Stimulated activated effector memory CD8-positive, alpha-beta T cell treated with anti-CD3 and anti-CD28 coated beads, Interleukin-12 subunit alpha, Interleukin-12 subunit beta, amount 100 ng/mL, for 72 hours (primary cell): ENCODE data around the gene RGCC.
A peak's percentile ranks its signal among the peaks of the same experiment; 100 is the strongest.
"Not testable (repeated sequence)": the region's sequence is repeated elsewhere in the genome, so short reads cannot be mapped to it uniquely, and the experiment has no call there.

ENCODE experiments used
- ATAC-seq: fragments of 150-1000 bp; cut with Tn5 transposase; 2 replicates; pipeline ENCODE4 v1.10.0; 2021
- DNase-seq, 2 donors: peaks; one replicate each; pipeline ENCODE4 v3.0.0; 2021 to 2022; ENCODE audit warnings: low spot score in 2 of 2
- H3K27ac Mint-ChIP-seq: one replicate; pipeline ENCODE4 v1.8.0; 2022; ENCODE audit warnings: mild to moderate bottlenecking, mixed read lengths
- H3K36me3 Mint-ChIP-seq: one replicate; pipeline ENCODE4 v1.8.0; 2022; ENCODE audit warnings: mild to moderate bottlenecking, mixed read lengths
- H3K4me1 Mint-ChIP-seq: one replicate; pipeline ENCODE4 v1.8.0; 2022; ENCODE audit warnings: mixed read lengths
- H3K4me3 Mint-ChIP-seq: one replicate; pipeline ENCODE4 v1.8.0; 2022; ENCODE audit warnings: mild to moderate bottlenecking, mixed read lengths
- H3K9me3 Mint-ChIP-seq: one replicate; pipeline ENCODE4 v1.8.0; 2022; ENCODE audit warnings: mixed read lengths

RGCC gene

GRCh38 chr13:41456768-41457588 is at the start of gene RGCC:
Gene RGCC, plus strand, starts transcription at chr13:41457550. Its CDS starts 158 bp downstream, at chr13:41457708.
- ATAC-seq (peak; percentile 89), DNase-seq (peak; percentile 91 to 94)
- H3K4me3 Mint-ChIP-seq, result peak within 1 kb of the TSS; percentile 73
- H3K9me3 Mint-ChIP-seq, result no peaks in the 10 kb centered on the region
- peaks cover 46% of the 10 kb centered on the region for H3K36me3 Mint-ChIP-seq
- peaks cover 51% of the 10 kb centered on the region for H3K4me1 Mint-ChIP-seq
- H3K27ac Mint-ChIP-seq, result peak within 1 kb of the TSS; percentile 93

- DNase-seq (no peak), ATAC-seq (no peak)
- Mint-ChIP-seq H3K4me1 (no peaks in the 10 kb centered on the region), H3K9me3 (no peaks in the 10 kb centered on the region), H3K36me3 (no peaks in the 10 kb centered on the region), H3K4me3 (no peak overlapping the region), H3K27ac (no peak overlapping the region)
These were observed 49.2 kb upstream of the RGCC start for GRCh38 chr13:41408121-41408520.

- H3K9me3 Mint-ChIP-seq, result no peaks in the 10 kb centered on the region
- H3K27ac Mint-ChIP-seq, result no peak overlapping the region
- peak in 1 of 2 donors; percentile 12 for DNase-seq
- H3K36me3 Mint-ChIP-seq, result no peaks in the 10 kb centered on the region
- ATAC-seq, result no peak
- H3K4me3 Mint-ChIP-seq, result no peak overlapping the region
- no peaks in the 10 kb centered on the region for H3K4me1 Mint-ChIP-seq
These were observed 48.6 kb upstream of the RGCC start for GRCh38 chr13:41408746-41409145.

- no peak overlapping the region for H3K27ac Mint-ChIP-seq
- ATAC-seq, result no peak
These were observed 47.7 kb upstream of the RGCC start for GRCh38 chr13:41409611-41410010.

GRCh38 chr13:41411060-41411459 is 46.3 kb upstream of the RGCC start:
- Mint-ChIP-seq H3K4me3 (no peak overlapping the region), H3K36me3 (no peaks in the 10 kb centered on the region), H3K27ac (no peak overlapping the region), H3K9me3 (no peaks in the 10 kb centered on the region), H3K4me1 (no peaks in the 10 kb centered on the region)
- DNase-seq (no peak), ATAC-seq (no peak)

More at GRCh38 chr13:41409611-41410010, 47.7 kb upstream of the RGCC start:
- H3K36me3 Mint-ChIP-seq, result no peaks in the 10 kb centered on the region
- H3K9me3 Mint-ChIP-seq, result no peaks in the 10 kb centered on the region
- DNase-seq, result no peak
- H3K4me1 Mint-ChIP-seq, result no peaks in the 10 kb centered on the region
- H3K4me3 Mint-ChIP-seq, result no peak overlapping the region

- DNase-seq (peak in 1 of 2 donors; percentile 48), ATAC-seq (peak; percentile 58)
- Mint-ChIP-seq H3K27ac (no peak overlapping the region), H3K9me3 (no peaks in the 10 kb centered on the region), H3K36me3 (no peaks in the 10 kb centered on the region), H3K4me3 (no peak overlapping the region), H3K4me1 (no peaks in the 10 kb centered on the region)
These were observed 45.8 kb upstream of the RGCC start for GRCh38 chr13:41411522-41411921.

GRCh38 chr13:41413872-41414271 is 43.5 kb upstream of the RGCC start:
- no peaks in the 10 kb centered on the region for H3K4me1 Mint-ChIP-seq
- peak in 1 of 2 donors; percentile 22 for DNase-seq
- H3K27ac Mint-ChIP-seq, result no peak overlapping the region
- no peaks in the 10 kb centered on the region for H3K9me3 Mint-ChIP-seq
- no peak overlapping the region for H3K4me3 Mint-ChIP-seq
- ATAC-seq, result no peak
- no peaks in the 10 kb centered on the region for H3K36me3 Mint-ChIP-seq

GRCh38 chr13:41416276-41416675 is 41.1 kb upstream of the RGCC start:
- DNase-seq (no peak), ATAC-seq (no peak)
- Mint-ChIP-seq H3K4me1 (no peaks in the 10 kb centered on the region), H3K9me3 (no peaks in the 10 kb centered on the region), H3K36me3 (no peaks in the 10 kb centered on the region), H3K4me3 (no peak overlapping the region), H3K27ac (no peak overlapping the region)

- H3K36me3 Mint-ChIP-seq, result no peaks in the 10 kb centered on the region
- DNase-seq, result no peak
- no peaks in the 10 kb centered on the region for H3K9me3 Mint-ChIP-seq
- H3K27ac Mint-ChIP-seq, result no peak overlapping the region
- no peak for ATAC-seq
- no peaks in the 10 kb centered on the region for H3K4me1 Mint-ChIP-seq
- no peak overlapping the region for H3K4me3 Mint-ChIP-seq
These were observed 39.3 kb upstream of the RGCC start for GRCh38 chr13:41418027-41418426.

- no peak overlapping the region for H3K4me3 Mint-ChIP-seq
- H3K4me1 Mint-ChIP-seq, result no peaks in the 10 kb centered on the region
- H3K27ac Mint-ChIP-seq, result no peak overlapping the region
- no peaks in the 10 kb centered on the region for H3K9me3 Mint-ChIP-seq
- ATAC-seq, result no peak
- H3K36me3 Mint-ChIP-seq, result no peaks in the 10 kb centered on the region
- no peak for DNase-seq
These were observed 38.6 kb upstream of the RGCC start for GRCh38 chr13:41418731-41419130.

- Mint-ChIP-seq H3K4me3 (no peak overlapping the region), H3K4me1 (no peaks in the 10 kb centered on the region), H3K9me3 (no peaks in the 10 kb centered on the region), H3K36me3 (no peaks in the 10 kb centered on the region), H3K27ac (no peak overlapping the region)
- ATAC-seq, result no peak
- no peak for DNase-seq
These were observed 38.1 kb upstream of the RGCC start for GRCh38 chr13:41419206-41419605.

GRCh38 chr13:41420146-41420545 is 37.2 kb upstream of the RGCC start:
- ATAC-seq, result no peak

GRCh38 chr13:41421330-41421729 is 36.0 kb upstream of the RGCC start:
- H3K36me3 Mint-ChIP-seq, DNase-seq, H3K4me1 Mint-ChIP-seq, H3K9me3 Mint-ChIP-seq, ATAC-seq, H3K4me3 Mint-ChIP-seq, H3K27ac Mint-ChIP-seq: not testable (repeated sequence)

More at GRCh38 chr13:41420146-41420545, 37.2 kb upstream of the RGCC start:
- Mint-ChIP-seq H3K27ac (no peak overlapping the region), H3K9me3 (no peaks in the 10 kb centered on the region), H3K4me1 (no peaks in the 10 kb centered on the region), H3K4me3 (no peak overlapping the region), H3K36me3 (no peaks in the 10 kb centered on the region)
- no peak for DNase-seq

- ATAC-seq, H3K4me1 Mint-ChIP-seq, H3K36me3 Mint-ChIP-seq, H3K4me3 Mint-ChIP-seq, DNase-seq, H3K27ac Mint-ChIP-seq, H3K9me3 Mint-ChIP-seq: not testable (repeated sequence)
These were observed 35.4 kb upstream of the RGCC start for GRCh38 chr13:41421983-41422382.

- not testable (repeated sequence) for DNase-seq, ATAC-seq, H3K4me3 Mint-ChIP-seq, H3K4me1 Mint-ChIP-seq, H3K27ac Mint-ChIP-seq, H3K9me3 Mint-ChIP-seq, H3K36me3 Mint-ChIP-seq
These were observed 34.1 kb upstream of the RGCC start for GRCh38 chr13:41423259-41423658.

GRCh38 chr13:41424675-41425074 is 32.7 kb upstream of the RGCC start:
- not testable (repeated sequence) for H3K9me3 Mint-ChIP-seq, H3K27ac Mint-ChIP-seq, H3K4me1 Mint-ChIP-seq, ATAC-seq, H3K36me3 Mint-ChIP-seq, DNase-seq, H3K4me3 Mint-ChIP-seq
